ENCODE data around the gene YAP1.

The YAP1 gene

DNA sequence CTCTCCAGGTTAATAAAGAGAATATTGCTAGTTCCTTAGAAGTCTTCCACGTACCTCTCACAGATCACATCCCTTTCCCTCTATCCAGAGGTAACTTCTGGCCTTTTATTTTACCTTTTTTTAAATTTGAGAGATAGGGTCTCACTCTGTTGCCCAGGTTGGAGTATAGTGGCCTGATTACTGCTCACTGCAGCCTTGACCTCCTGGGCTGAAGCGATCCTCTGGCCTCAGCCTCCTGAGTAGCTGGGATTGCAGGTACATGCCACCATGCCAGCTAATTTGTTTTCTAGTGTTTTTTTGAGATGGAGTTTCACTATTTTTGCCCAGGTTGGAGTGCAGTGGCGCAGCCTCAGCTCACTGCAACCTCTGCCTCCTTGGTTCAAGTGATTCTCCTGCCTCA lies 24.4 kb downstream of the YAP1 start:
- H3K4me3 ChIP-seq (ENCODE audit: low read depth in 1 of 2, low read length in 1 of 2) = no peak overlapping the region

GRCh38 chr11:102135256-102135655 lies 25.0 kb downstream of the YAP1 start:
- Histone ChIP-seq H3K9me3 (no peaks in the 10 kb centered on the region), H3K4me1 (ENCODE audit: control insufficient read depth in 1 of 2, insufficient read depth in 1 of 2, low read depth in 1 of 2, low read length in 1 of 2) (no peaks in the 10 kb centered on the region), H3K36me3 (no peaks in the 10 kb centered on the region), H3K27ac (no peak overlapping the region), H3K4me3 (ENCODE audit: low read depth in 1 of 2, low read length in 1 of 2) (no peak overlapping the region), H3K27me3 (peaks cover 8% of the 10 kb centered on the region)
- no peak for TF ChIP-seq CTCF (IDR thresholded peaks at IDR 0.05)

More for the DNA sequence above, 24.4 kb downstream of the YAP1 start:
- H3K4me1 ChIP-seq (ENCODE audit: control insufficient read depth in 1 of 2, insufficient read depth in 1 of 2, low read depth in 1 of 2, low read length in 1 of 2) = no peaks in the 10 kb centered on the region
- no peaks in the 10 kb centered on the region for H3K36me3 ChIP-seq
- H3K27me3 ChIP-seq = peaks cover 8% of the 10 kb centered on the region
- no peak for TF ChIP-seq CTCF (IDR thresholded peaks at IDR 0.05)
- no peak overlapping the region for H3K27ac ChIP-seq
- H3K9me3 ChIP-seq = no peaks in the 10 kb centered on the region

- no peaks in the 10 kb centered on the region for H3K27me3 ChIP-seq
Observed at GRCh38 chr11:102138223-102138622, 28.0 kb downstream of the YAP1 start.

DNA sequence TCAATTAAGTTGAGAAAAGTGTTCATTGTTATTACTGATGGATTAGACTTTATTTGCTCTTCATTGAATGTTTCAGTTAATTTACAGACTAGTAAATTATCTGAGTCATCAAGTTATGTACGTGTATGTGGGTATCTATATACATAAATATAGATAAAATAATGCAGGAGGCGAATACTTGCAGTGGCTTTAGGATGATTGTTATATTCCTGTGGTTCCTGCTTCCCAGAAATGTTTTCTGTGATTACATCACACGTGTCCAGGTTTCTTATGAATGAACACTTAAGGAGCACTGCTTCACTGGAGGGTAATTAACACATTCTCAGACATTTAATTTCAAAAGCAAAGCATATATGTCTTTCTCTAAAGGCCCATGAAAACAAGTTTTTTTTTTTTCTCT lies 28.4 kb downstream of the YAP1 start:
- no peak overlapping the region for H3K27ac ChIP-seq
- H3K4me3 ChIP-seq (ENCODE audit: low read depth in 1 of 2, low read length in 1 of 2) = no peak overlapping the region
- H3K36me3 ChIP-seq = no peaks in the 10 kb centered on the region
- no peaks in the 10 kb centered on the region for H3K4me1 ChIP-seq (ENCODE audit: control insufficient read depth in 1 of 2, insufficient read depth in 1 of 2, low read depth in 1 of 2, low read length in 1 of 2)
- H3K9me3 ChIP-seq = no peaks in the 10 kb centered on the region
- no peaks in the 10 kb centered on the region for H3K27me3 ChIP-seq
- no peak for TF ChIP-seq CTCF (IDR thresholded peaks at IDR 0.05)

More at GRCh38 chr11:102138223-102138622, 28.0 kb downstream of the YAP1 start:
- no peaks in the 10 kb centered on the region for H3K9me3 ChIP-seq
- H3K4me1 ChIP-seq (ENCODE audit: control insufficient read depth in 1 of 2, insufficient read depth in 1 of 2, low read depth in 1 of 2, low read length in 1 of 2) = no peaks in the 10 kb centered on the region
- H3K27ac ChIP-seq = no peak overlapping the region
- no peaks in the 10 kb centered on the region for H3K36me3 ChIP-seq
- no peak for TF ChIP-seq CTCF (IDR thresholded peaks at IDR 0.05)
- no peak overlapping the region for H3K4me3 ChIP-seq (ENCODE audit: low read depth in 1 of 2, low read length in 1 of 2)

DNA sequence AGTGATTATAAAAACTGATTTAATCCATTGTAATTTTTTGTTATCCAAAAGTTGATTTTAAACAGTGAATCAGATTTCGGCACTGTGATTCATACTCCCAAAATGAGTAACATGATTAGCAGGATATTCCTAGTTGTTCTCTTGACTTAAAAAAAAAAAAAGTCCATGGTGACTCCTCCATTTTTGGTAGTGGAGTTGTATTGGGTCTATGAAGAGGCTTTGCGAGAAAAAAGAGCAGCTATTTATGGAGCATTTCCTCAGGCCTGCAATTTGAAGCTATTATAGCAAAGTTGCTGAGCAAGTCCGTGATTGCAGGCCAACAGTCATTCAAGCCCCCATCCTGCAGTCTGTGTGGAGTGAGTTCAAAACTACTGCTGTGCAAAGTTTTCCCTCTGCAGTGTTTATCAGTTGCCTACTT lies 28.8 kb downstream of the YAP1 start:
- no peaks in the 10 kb centered on the region for H3K27me3 ChIP-seq
- no peaks in the 10 kb centered on the region for H3K4me1 ChIP-seq (ENCODE audit: control insufficient read depth in 1 of 2, insufficient read depth in 1 of 2, low read depth in 1 of 2, low read length in 1 of 2)
- TF ChIP-seq CTCF (IDR thresholded peaks at IDR 0.05) = no peak
- H3K36me3 ChIP-seq = no peaks in the 10 kb centered on the region
- H3K4me3 ChIP-seq (ENCODE audit: low read depth in 1 of 2, low read length in 1 of 2) = no peak overlapping the region
- no peak overlapping the region for H3K27ac ChIP-seq
- H3K9me3 ChIP-seq = no peaks in the 10 kb centered on the region

DNA sequence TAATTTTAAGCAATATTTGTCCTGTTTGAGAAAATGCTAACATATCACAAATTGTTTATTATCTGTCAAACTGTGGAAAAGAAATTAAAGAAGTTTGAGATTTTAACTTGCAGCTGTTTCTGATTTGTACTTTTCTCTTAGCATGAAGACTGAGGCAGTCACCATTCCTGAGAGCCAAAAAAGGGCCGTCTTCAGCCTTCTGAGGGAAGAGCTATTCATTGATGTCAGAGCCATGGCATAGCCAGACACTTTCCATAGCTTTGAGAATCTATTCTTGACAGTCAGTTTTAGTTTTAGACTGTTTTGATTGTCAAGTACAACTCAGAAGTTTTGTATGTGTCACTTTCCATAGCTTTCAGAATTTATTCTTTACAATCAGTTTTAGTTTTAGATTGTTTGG lies 32.1 kb downstream of the YAP1 start:
- H3K4me1 ChIP-seq (ENCODE audit: control insufficient read depth in 1 of 2, insufficient read depth in 1 of 2, low read depth in 1 of 2, low read length in 1 of 2) = no peaks in the 10 kb centered on the region
- no peaks in the 10 kb centered on the region for H3K9me3 ChIP-seq
- TF ChIP-seq CTCF (IDR thresholded peaks at IDR 0.05) = no peak
- no peak overlapping the region for H3K27ac ChIP-seq
- H3K4me3 ChIP-seq (ENCODE audit: low read depth in 1 of 2, low read length in 1 of 2) = no peak overlapping the region
- H3K27me3 ChIP-seq = peaks cover 16% of the 10 kb centered on the region
- H3K36me3 ChIP-seq = no peaks in the 10 kb centered on the region
